Activated CD4-positive, alpha-beta T cell treated with anti-CD3 and anti-CD28 coated beads, Interleukin-2, Interleukin-4, amounts not matched to agents 100 ng/mL and 50 ng/mL, durations not matched to agents 16 hours and 8 hours (primary cell): ENCODE results near the gene TMEM82.

Experiments used
- DNase-seq: peaks from one replicate; pipeline ENCODE4 v3.0.0-alpha.2; 2020; ENCODE audit warnings: low spot score

Gene TMEM82

DNA sequence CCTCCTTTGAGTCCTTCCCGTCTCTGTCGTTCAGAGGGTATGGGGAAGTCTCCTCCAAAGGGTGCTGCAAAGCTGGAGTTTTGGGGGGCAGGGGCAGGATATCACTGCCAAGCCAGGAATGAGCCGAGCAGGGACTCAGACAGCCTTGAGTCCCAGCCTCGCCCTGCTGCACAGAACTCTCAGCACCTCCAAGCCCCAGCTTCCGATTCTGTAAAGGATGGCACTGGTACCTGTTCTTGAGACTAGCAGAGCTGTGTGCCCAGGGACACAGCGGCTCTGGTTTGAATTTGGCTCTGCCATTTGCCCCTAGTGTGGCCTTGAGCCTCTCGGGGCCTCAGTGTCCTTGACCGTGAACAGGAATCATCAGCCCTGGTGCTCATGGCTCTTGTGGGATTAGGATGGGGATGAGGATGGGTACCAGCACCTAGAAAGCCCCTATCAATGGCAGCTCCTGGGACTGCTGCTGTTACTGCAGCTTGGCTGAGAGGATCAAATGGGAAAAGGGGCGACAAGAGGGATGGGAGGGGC lies 14.8 kb downstream of the TMEM82 start:
- no peak for DNase-seq

DNA sequence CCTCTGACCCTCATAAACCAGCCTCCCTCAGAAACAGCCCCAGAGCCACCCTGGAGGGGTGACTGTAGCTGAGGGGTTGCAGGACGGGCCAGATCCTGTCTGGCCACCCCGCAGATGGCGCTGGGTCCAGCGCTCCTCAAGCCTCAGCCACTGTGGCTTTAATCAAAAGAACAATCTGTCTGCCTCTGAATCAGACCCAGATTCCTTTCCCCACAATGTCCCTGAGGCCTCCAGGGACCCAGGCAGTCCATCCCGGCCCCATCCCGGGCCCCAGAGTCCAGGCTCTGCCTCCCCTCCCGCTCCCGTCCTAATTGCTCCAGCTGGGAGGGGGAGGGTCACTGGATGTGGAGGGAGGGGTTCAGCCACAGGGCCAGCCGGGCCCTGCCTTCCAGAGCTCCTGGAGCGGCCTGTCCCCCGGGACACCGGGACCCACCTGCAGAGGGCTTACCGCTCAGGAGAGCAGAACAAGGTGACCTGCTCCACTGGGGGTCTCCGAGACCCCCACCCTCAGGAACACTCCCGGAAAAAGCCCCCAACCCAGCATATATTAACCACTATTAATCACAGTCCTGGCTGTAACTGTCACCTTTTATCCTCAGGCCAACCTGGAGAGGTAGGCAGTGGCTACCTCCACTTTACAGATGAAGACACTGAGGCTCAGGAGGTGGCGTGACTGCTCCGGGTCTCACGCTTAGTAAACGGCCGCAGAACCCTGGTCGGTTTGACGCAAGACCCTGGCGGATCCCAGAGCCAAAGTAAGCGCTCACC lies 15.5 kb downstream of the TMEM82 start:
- DNase-seq: no peak

DNA sequence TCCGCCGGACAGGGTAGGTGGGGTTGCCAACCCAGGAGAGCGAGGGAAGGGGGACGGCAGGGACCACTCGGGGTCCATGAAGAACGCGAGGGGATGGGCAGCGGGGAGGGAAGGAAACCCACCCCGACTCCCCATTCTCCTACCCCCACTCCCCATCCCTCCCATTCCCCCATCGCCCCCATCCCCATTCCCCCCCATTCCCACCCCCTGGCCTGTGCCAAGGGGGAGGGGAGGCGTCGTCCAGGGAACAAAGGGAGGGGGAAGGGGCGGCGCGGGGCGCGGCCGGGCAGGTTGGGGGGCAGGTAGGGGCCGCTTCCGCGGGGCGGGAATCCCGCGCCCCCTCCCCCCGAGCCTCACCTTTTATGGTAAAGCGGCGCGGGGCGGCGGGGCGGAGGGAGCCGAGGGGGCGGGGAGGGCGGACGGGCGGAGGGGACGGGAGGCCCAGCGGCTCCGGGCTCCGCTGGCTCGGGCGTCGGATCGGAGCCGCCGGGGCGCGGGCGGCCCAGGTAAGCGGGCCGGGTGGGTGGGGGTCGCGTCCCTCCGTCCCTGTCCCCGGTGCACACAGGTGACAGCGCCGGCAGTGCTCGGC lies 16.1 kb downstream of the TMEM82 start, which contains the start of gene FBLIM1:
TSS of gene FBLIM1 (plus strand) at position 453 of the 589 bp plus-strand sequence. CDS start 6,189 bp downstream, outside the sequence.
- no peak for DNase-seq

DNA sequence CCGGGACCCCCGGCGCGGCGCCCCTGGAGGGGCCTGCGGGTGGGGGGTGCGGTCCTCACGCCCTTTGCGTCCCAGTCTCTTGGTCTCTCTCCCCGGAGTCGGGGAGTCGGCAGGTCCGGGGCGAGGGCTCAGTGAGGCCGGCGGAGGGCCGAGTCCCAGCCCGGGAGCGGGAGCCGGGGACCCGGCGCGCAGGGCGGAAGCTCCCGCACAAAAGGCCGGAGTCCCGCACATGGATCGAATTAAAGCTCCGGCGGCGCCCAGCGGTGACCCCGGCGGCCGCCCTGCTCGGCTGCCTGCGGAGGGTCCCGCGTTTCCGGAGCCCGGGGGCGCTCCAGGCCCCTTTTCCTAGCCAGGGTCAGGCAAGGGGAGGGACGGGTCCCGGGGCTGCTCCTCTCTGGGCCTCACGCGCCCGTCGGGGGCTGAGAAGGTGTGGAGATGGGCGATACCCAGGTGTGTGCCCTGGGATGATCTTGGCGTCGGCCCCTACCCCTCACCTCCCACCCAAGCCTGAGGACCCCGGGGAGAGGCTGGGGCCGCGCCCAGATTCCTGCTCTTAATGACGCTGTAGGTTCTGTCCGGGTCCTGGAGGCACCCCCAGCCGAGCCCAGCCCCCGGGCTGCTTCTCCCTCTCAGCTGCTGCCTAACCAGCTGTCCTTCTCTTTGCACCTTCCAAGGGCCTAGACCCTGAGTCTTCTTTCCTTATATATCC lies 16.8 kb downstream of the TMEM82 start:
- DNase-seq: no peak

DNA sequence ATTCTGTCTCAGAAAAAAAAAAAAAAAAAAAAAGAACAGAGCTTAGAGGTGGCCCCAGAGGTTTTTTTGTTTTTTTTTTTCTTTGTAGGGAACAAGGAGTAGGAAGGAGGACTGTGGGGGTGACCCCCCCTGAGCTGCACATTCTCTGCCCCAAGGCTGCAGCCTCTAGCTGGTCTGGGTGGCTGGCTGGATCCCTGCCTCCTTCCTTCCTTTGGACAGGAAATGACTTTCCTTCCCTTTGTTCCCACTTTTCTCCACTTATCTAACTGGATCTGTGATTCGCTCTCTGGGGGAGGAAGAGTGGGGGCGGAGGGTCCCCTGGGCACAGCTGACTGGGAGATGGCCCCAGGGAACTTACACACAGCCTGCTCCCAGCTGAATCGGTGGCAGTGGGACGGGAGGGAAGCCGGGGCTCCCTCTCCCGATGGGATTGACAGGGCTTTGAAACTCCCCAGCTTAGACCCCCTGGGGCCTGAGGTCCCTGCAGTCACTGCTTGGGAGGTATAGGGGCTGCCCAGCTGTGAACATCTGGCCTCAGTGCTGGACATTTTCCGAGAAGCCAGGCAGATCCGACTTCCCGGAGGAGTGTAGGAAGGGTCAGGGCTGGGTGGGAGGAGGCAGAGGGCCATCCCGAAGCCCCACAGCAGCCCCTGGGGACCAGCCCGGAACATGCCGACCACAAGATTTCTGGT lies 18.4 kb downstream of the TMEM82 start:
- DNase-seq: no peak

DNA sequence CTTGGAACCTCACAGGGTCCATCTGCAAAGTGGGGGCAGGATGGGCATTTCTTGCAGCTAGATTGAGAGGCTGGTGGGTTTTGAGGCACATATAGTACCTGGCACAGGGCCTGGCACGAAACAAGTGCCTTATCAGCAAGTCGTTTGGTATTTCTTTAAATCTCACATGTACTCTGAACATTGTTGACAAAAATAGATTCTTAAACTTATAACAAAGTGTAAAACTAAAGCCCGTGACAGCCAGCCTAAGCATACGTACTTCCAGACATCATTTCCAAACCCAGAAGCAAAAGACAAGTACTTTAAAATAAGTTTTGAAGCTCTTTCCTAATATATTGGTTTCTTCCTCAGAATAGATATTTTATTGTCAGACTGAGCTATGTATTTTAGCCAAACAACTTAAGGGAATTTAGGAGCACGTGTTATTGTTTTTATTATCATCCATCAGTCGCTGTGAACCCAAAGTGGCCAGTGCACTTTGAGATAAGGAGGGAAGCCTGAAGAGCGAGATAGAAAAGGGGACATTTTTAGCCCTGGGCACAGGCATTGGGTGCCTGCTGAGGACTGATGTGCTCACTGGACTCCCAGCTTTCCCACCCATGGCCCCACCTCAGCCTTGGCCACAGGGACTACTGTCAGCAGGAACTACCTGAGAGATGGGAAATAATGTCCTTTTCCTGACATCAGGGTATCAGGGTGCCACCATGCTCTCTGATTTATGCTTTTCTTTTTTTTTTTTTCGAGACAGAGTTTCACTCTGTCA lies 19.2 kb downstream of the TMEM82 start:
- DNase-seq: no peak

DNA sequence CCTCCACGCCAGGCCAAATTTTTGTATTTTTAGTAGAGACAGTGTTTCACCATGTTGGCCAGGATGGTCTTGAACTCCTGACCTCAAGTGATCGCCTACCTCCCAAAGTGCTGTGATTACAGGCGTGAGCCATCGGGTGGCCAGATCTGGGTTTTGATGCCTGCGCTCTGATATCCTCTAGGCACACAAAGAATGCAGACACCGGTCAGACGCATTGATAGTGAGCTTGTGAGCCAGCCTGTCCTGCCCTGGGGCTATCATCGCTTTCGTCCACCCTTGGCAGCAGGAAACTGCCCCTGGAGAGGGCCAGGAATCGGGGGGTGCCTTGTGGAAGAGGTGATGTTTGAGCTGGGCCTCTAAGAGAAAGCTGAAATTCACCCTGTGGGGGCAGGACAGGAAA lies 20.2 kb downstream of the TMEM82 start:
- DNase-seq: no peak

DNA sequence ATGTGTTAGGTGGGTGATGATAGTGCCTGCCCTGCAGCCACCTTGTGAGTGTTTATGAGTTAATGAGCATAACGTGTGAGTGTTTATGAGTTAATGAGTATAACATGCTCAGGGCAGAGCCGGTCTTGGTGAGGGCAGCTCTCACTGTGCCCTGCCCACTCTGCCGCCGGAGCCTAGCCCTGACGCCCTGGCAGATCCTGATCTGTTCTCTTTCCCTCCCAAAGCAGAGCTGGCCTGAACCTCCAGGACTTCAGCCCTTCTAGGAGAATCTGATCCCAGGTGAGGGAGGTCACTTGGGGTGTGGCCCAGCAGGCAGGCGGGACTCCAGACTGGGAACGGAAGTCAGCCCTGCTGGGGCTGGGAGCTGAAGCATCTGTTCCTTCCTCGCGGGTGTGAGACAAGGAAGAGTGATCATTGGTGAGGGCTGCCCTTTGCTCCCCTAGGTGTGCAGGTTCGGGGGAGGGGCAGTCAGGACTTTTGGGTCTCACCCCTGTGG lies 22.0 kb downstream of the TMEM82 start:
- no peak for DNase-seq

DNA sequence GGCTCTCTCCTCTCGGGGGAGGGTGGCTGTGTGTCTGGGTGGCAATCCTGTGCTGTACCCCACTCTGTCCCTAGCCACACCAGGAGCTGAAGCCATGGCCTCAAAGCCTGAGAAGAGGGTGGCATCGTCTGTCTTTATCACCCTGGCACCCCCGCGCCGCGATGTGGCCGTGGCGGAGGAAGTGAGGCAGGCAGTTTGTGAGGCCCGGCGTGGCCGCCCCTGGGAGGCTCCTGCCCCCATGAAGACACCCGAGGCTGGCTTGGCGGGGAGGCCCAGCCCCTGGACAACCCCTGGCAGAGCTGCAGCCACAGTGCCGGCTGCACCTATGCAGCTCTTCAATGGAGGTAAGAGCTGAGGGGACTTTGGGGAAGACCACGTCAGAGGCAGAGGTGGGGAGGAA lies 22.6 kb downstream of the TMEM82 start:
- no peak for DNase-seq

DNA sequence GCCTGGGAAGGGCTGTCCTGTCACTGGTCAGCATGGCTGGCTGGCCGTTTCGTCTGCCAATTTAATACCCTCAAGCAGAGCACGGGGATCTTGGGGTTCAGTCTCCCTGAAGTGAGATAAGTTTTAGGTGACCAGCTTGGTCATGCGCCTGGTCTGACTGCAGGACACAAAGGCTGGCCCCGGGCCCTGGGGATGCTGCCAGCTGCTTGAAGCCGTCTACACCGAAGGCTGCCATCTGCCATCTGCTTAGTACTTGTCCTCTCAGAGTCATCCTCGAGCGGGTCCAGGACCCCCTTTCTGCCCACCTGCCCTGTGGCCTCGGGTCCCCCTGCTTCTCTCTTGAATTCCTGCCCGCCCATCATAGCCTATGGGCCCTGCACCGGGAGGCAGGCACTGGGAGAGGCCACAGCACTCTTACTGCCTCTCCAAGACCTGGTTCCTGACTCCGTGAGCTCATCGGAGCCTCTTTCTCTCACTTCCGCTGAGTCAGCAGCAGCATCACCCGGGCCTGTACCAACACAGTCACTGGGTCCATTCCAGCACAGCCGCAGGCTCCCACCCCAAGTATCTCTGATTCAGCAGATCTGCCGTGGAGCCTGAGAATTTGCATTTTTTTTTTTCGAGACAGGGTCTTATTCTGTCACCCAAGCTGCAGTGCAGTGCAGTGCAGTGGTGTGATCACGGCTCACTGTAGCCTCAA lies 23.3 kb downstream of the TMEM82 start:
- no peak for DNase-seq

DNA sequence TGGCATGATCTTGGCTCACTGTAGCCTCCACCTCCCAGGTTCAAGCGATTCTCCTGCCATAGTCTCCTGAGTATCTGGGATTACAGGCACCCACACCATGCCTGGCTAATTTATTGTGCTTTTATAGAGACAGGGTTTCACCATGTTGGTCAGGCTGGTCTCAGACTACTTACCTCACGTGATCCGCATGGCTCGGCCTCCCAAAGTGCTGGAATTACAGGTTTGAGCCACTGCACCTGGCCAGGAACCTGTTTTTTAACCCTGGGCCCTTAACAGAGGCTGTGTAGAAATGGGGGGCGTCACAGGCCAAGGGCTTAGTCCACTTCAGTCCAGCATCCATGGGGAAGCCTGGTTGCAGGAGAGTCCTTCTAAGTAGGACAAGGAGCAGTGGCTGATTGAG lies 25.6 kb downstream of the TMEM82 start:
- DNase-seq: no peak

DNA sequence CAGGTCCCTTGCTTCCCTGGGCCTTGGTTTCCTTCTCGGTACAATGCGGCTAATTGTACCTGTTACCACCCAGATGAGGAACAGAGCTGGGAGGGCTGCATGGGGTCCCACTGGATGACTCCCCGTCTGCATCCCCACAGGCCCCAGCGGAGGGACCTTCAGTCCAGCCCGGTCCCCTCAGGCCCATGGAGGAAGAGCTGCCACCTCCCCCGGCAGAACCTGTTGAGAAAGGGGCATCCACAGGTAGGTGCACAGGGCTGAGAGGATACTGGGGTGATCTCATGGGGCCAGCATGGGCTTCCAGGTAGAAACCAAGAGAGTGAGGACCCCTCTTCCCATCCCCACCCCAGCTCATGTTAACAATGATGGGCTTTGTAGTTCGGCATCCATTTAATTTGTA lies 26.1 kb downstream of the TMEM82 start:
- DNase-seq: no peak

DNA sequence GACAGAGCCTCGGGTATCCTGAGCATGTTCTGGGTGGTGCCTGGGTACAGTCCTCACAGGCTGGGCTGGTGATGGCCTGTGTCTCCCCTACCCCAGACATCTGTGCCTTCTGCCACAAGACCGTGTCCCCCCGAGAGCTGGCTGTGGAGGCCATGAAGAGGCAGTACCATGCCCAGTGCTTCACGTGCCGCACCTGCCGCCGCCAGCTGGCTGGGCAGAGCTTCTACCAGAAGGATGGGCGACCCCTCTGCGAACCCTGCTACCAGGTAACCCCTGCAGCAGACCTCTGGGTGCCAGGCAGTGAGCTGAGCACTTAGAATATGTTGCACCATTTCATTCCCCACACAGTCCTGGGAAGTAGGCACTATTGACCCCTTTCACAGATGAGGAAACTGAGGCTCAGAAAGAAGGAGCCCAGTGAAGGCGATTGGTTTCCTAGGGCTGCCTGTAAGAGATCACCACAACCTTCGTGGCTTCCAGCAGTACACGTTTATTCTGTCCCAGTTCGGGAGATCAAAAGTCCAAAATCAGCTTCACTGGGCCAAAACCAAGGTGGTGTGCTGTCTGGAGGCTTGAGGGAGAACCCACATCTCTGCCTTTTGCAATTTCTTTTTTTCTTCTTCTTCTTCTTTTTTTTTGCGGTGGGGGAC lies 28.1 kb downstream of the TMEM82 start:
- DNase-seq: no peak

DNA sequence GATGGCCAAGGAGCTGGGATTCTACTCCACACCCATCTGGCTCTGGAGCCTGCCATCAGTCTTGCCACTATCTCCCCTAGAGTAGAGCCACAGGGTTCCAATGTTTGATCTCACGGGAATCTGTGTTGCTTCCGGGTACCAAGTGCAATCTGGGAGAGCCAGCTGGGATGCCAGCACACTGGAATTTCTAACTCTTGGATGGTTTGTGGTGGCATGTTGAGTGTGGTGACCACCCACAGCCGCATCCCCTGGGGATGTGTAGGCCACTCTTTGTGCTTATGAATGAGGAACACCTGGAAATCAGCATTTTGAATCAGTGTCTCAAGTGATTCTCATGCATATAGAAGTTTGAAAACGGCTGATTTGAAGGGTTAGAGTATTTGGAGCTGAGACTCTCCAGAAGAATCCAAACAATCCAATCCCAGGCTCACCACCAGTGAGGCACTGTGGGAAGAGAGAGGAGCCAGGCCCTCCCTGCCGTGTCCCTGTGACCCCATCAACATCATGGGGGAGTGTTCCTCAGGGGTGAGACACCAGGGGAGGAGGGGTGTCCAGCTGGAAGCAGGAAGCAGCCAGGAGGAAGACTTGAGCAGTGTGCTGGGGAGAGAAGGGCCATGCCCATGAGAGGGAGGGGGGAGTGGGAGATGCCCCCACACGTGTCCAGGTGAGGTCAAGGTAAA lies 29.7 kb downstream of the TMEM82 start:
- DNase-seq: no peak

DNA sequence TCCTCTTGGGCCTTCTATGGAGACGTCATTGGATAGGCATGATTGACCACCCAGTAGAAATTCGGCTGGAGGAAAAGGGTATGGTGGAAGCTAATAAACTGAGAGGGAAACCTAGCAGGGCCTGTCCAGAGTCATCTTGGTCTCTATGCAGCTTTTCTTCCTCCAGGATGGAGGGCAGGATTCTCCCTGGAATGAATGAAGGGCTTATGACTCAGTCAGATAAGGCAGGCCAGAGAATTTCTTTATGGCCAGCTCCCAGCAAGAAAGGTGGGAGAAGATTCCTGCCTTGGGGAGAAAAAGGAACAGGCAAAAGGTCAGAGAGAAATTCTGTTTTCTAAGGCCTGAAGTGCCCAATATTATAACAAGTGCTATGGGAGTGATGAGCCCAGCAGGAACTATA lies 33.4 kb downstream of the TMEM82 start:
- no peak for DNase-seq

DNA sequence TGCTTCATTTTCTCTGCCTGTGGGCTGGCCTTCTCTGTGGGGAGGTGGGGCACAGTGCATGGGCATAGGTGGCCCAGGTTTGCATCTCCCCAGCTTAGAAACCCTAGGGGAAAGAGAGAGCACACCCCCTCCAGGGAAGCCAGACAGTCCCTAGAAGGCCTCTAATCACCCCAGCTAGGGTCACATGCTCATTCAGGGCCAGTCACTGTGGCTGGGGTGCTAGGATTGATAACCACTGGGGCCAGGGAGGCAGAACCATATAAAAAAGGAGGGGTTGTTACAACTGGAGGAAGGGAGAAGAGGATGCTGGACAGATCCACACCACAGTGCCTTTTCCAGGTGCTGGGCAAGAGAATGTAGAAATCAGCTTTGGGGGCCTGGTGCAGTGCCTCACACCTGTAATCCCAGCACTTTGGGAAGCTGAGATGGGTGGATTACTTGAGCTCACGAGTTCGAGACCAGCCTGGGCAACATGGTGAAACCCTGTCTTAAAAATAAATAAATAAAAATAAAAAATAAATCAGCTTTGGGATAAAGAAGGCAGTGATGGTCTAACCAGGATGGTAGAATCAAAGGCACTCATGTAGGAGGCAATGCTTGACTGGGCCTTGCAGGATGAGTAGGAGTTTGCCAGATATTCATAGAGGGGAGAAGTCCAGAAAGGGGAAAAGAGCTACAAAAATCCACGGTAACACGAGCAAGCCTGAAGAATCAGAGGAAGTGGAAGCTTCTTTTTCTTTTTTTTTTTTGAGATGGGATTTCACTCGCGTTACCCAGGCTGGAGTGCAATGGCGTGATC lies 35.8 kb downstream of the TMEM82 start:
- DNase-seq: no peak

DNA sequence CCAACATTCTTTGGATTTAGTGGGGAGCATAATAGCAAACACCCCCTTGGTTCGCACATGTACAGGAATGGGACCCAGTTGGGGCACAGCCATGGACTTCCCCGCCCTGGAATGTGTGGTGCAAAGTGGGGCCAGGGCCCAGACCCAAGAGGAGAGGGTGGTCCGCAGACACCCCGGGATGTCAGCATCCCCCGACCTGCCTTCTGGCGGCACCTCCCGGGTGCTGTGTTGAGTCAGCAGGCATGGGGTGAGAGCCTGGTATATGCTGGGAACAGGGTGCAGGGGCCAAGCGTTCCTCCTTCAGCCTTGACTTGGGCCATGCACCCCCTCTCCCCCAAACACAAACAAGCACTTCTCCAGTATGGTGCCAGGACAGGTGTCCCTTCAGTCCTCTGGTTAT lies 43.4 kb downstream of the TMEM82 start:
- no peak for DNase-seq

DNA sequence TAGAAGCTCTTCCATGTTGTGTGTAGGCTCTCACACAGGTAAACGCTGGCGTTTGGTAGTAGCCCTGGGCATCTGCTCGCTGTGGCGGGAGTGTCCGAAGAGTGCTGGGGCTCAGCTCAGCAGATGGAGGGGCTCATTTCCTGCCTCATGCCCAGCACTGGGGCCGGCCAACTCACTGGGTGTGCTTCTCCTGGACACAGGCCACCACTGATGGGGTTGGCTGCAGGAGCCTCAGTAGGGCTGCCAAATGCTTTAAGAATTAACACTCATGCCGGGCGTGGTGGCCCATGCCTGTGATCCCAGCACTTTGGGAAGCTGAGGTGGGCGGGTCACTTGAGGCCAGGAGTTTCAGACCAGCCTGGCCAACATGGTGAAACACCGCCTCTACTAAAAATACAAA lies 44.3 kb downstream of the TMEM82 start:
- no peak for DNase-seq
